ENCODE measurements around the gene RIT1. TPM values are rescaled to one million over a fixed set of nuclear protein-coding genes. Genes with fewer than 3 reads are reported as not detected.

RIT1 gene
- total and polyA plus RNA-seq, 2 of the 13 experiments (the other 11 are each of a cell fraction or from before 2014, with no cell fraction given) = 12.2 to 32.2 TPM

GRCh38 chr1:155900161-155900560 lies 11.0 kb downstream of the RIT1 start (continued):
- TF ChIP-seq KDM5A (IDR thresholded peaks at IDR 0.05; ENCODE audit: borderline replicate concordance, low read length) (no peak), ARNT (IDR thresholded peaks at IDR 0.05) (no peak), ZNF83 (CRISPR knock-in tag; IDR thresholded peaks at IDR 0.05; ENCODE audit: borderline replicate concordance) (no peak), HNF4G (IDR thresholded peaks at IDR 0.05; ENCODE audit: borderline replicate concordance, low read depth, low read length) (no peak), HNF4G (CRISPR knock-in tag; IDR thresholded peaks at IDR 0.05; ENCODE audit: borderline replicate concordance, low read depth) (no peak), IRF2 (CRISPR knock-in tag; IDR thresholded peaks at IDR 0.05) (no peak), ZNF773 (CRISPR knock-in tag; IDR thresholded peaks at IDR 0.05; ENCODE audit: borderline replicate concordance) (no peak), NCOA5 (CRISPR knock-in tag; IDR thresholded peaks at IDR 0.05) (no peak), HDAC2 (CRISPR knock-in tag; IDR thresholded peaks at IDR 0.05) (no peak)
- TF ChIP-seq, protein P1, sequence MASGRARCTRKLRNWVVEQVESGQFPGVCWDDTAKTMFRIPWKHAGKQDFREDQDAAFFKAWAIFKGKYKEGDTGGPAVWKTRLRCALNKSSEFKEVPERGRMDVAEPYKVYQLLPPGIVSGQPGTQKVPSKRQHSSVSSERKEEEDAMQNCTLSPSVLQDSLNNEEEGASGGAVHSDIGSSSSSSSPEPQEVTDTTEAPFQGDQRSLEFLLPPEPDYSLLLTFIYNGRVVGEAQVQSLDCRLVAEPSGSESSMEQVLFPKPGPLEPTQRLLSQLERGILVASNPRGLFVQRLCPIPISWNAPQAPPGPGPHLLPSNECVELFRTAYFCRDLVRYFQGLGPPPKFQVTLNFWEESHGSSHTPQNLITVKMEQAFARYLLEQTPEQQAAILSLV (CRISPR knock-in tag; IDR thresholded peaks at IDR 0.05; ENCODE audit: borderline replicate concordance) = no peak

GRCh38 chr1:155899683-155900082 lies 11.5 kb downstream of the RIT1 start:
- no peaks in the 10 kb centered on the region for H3K4me1 ChIP-seq (ENCODE audit: insufficient read depth, low read length)
- 95% methylated on average over 2 of the region's 2 CpGs for WGBS (ENCODE audit: low lambda C conversion rate)
- ATAC-seq (no peak), DNase-seq (ENCODE audit: low spot score) (no peak), FAIRE-seq (no peak)
- H3K79me2 ChIP-seq (ENCODE audit: insufficient read depth, low read length) = no peaks in the 10 kb centered on the region
- POLR2A ChIA-PET = no interaction called here
- peaks cover 13 to 36% of the 10 kb centered on the region in 2 experiments for H3K36me3 ChIP-seq (replicated peaks in 1 of 2; ENCODE audit: control insufficient read depth in 1 of 2, insufficient read depth in 2 of 2, low read length in 2 of 2)
- no peaks in the 10 kb centered on the region for H3K9me3 ChIP-seq (ENCODE audit: low read length)
- H3K4me3 ChIP-seq (replicated peaks in 1 of 3; ENCODE audit: insufficient read depth in 1 of 3, low read depth in 2 of 3, low read length in 3 of 3) = no peak overlapping the region
- no peak overlapping the region for H2AFZ ChIP-seq (ENCODE audit: low read length)
- H3K27me3 ChIP-seq (ENCODE audit: control insufficient read depth in 1 of 2, insufficient read depth in 2 of 2, low read length in 2 of 2) = no peaks in the 10 kb centered on the region
- TF ChIP-seq ZNF615 (CRISPR knock-in tag; IDR thresholded peaks at IDR 0.05; ENCODE audit: borderline replicate concordance) = no peak
- TF ChIP-seq ZNF274 (CRISPR knock-in tag; IDR thresholded peaks at IDR 0.05) = no peak
- TF ChIP-seq NFAT5 (CRISPR knock-in tag; IDR thresholded peaks at IDR 0.05) = no peak
- no peak for TF ChIP-seq KMT2B (CRISPR knock-in tag; IDR thresholded peaks at IDR 0.05)
- no peak for TF ChIP-seq PPARG (CRISPR knock-in tag; conservative IDR thresholded peaks at IDR 0.05)
- no peak for TF ChIP-seq ZBTB1 (CRISPR knock-in tag; IDR thresholded peaks at IDR 0.05; ENCODE audit: borderline replicate concordance)
- no peak for TF ChIP-seq NR2F6 (IDR thresholded peaks at IDR 0.05)
- no peak for TF ChIP-seq NR2F6 (CRISPR knock-in tag; IDR thresholded peaks at IDR 0.05)
- H3K4me2 ChIP-seq (ENCODE audit: low read depth, low read length) = no peak overlapping the region
- intact Hi-C loops (cut with micrococcal nuclease; ENCODE audit: unreplicated experiment) = loop anchor here (10.0 kb wide), 1 partner anchor 1515 kb away; no protein-coding TSS in a partner anchor
- no peak overlapping the region for H3K9ac ChIP-seq (ENCODE audit: insufficient read depth, low read depth, low read length)
- no TSS peak for BruUV-seq (replicated peaks)
- in situ Hi-C loops (cut with HindIII; ENCODE audit: extremely low pct_ligation_motif_present, low pct_unique_long_range_greater_than_20kb) = no loop called here
- no peaks in the 10 kb centered on the region for H4K20me1 ChIP-seq (ENCODE audit: insufficient read depth, low read length)
- H3K27ac ChIP-seq (ENCODE audit: extremely low read length, insufficient read depth, low read length) = no peak overlapping the region
- CTCF ChIA-PET (ENCODE audit: low intra/inter-chr PET ratio, low total read pairs) = no interaction called here
